G401 (cell line): Measurements from ENCODE around the gene PDE2A. TPM values are rescaled to one million over a fixed set of nuclear protein-coding genes. Genes with fewer than 3 reads are reported as not detected.

Source experiments
- DNase-seq: peaks from one replicate; pipeline ENCODE4 v3.0.0-alpha.2; 2015; ENCODE audit warnings: low spot score
- in situ Hi-C: cut with HindIII; loops from 2 replicates; pipeline ENCODE4 v1.10.0; 2016; ENCODE audit warnings: low sequenced_read_pairs, mixed read lengths
- total RNA-seq: library from RNA; depleted of rRNA; stranded (reverse); fragments of >200 nt; shearing (Covaris generic); gene quantifications from 2 replicates; pipeline ENCODE4 v1.2.3, GENCODE V29; 2014

The PDE2A gene
- total RNA-seq, 1 experiment from 2014 or later = not detected

DNA sequence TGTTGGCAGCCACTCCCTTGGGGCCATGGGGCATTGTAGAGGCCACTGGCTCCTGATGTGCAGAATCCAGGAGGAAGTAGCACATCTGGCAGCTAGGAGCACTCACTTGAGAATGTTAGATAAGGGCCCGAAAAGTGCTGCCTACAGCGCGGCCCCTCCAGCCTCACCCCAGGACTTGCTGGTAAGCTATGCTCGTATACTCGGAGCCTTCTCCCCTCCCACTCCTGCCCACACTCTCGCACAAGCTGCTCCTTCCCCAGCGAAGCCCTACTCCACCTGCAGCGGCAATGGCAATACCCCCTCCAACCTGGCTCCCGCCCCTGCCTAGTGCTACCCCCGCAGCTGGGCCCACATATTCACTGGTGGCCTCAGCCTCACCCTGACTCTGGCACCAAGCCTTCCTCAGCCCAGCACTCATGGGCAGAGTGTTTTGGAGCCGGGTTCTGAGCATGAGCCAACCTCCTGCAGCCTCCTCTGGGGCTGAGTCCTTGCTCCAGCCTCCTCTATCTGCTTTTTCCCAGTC, 47.7 kb downstream of the PDE2A start:
- in situ Hi-C loops = no loop called here
- no peak for DNase-seq

DNA sequence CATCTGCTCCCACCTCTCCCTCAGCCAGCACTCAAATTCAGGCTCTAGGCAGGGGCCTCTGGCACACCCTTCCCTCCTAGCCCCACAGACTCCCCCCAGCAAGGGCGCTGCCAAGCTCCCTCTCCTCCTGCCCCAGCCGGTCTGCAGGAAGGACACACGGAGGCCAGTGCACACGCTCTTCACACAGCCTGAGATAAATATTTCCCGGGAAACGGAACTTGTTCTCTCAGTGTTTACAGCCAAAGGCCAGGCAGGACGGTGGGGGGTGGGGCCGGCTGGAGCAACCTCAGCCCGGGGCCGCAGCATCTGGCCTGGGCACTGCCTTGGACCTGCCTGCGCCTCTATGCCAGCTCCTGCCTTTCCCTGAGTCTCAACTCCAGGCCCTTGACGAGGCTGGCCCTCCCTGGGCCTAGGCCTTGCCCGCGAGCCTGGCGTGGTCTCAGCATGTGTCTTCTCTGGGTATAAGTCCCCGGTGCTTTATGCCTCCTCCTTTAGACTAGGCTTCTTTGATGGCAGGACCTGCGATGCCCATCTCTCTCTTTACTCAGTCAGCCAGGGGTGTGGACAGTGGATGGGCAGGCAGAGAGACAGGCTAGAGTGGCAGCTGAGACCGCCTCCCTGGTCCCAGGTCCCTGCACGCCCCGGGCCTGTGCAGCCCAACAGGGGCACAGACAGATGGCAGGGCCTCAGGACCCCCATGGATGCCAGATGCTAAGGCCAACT, 48.4 kb downstream of the PDE2A start:
- in situ Hi-C loops = no loop called here
- no peak for DNase-seq

DNA sequence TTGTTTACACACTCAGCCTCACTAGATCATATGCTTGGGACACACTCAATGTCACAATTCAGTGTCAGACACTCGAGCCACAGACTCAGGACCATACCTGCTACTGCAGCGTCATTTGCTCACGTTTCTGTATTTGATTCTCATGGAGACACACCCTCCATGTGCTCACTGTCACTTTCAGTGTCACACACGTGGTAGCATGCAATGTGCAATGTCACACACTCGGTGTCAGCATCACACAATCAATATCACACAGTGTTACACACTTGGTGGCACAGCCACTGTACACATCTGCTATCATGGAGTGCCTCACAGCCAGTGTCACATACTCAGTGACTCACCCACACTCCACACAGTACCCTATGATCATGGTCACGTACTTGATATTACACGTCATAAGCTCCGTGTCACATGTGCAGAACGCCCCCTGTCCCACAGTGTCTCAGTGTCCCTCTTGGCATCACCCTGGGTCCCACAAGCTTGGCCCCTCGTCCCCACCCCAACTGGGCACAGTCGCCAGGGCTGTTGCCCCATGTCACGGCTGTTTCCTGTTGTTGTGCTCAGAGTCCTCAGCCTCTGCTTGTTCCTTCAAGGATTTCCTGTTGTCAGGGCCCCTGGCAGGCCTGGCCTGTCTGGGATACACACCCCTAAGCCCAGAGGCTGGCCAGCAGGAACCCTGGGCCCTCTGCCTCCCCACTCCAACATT, 49.6 kb downstream of the PDE2A start:
- in situ Hi-C loops = no loop called here
- DNase-seq = no peak

DNA sequence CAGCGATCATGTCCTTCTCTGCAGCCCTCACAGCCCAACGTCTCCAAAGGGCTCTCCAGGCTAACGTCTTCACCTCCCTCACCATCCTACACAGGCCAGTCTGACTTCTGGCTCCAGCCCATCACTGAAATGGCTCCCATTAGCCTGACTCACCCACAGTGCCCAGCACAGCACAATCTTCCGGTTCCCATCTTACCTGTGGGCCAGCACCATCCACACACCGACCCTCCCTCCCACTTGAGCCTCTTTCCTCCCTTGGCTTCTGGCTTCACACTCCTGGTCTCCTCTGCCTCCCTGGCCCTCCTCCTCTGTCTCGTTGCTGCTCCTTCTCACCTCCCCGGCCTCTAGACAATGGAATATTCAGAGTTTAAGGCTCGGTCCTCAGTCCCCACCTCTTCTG, 51.2 kb downstream of the PDE2A start:
- in situ Hi-C loops = no loop called here
- no peak for DNase-seq

DNA sequence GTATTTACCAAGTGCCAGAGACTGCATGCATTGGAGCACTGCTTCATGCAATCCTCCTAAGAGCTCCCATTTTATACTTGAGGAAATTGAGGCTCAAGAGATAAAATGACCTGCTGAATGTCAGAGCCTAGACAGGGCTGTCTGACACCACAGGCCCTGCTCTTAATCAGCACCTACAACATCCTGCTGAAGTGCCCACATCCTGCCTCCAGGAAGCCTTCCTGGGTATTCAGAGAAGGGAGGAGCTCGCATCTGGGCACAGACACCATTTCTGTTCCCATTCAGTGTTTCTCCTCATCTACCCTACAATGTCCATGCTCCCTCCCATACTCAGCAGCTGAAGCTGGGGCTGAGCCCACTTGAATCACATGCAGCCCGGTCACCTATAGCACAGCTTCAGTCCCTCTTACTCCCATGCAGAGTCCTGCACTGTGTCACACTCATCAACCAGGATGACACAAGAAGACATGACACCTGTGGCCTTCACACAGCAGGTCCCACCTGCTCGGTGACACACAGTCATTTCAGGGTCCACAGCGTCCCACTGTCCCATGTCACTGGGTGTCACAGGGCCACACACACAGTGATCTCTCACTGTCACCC, 53.1 kb downstream of the PDE2A start:
- in situ Hi-C loops = no loop called here
- DNase-seq = no peak

DNA sequence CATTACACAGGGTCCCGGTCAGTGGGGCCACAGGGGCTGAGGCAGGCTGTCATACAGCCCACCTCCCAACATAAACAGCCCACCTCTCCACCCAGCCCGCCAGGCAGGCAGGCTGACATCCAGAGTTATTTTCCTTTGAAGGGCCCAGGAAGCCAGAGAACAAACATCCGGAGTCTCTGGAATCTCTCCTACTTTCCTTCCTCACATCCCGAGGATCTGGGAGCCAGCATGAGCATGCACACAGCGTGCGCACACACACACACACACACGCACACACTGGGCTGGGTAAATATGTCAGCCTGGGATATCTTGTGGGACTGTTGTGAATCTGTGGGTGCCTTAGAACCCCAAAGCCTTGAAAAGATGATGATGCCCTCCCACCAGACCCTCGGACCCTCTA, 55.4 kb downstream of the PDE2A start:
- in situ Hi-C loops = no loop called here
- DNase-seq = no peak

DNA sequence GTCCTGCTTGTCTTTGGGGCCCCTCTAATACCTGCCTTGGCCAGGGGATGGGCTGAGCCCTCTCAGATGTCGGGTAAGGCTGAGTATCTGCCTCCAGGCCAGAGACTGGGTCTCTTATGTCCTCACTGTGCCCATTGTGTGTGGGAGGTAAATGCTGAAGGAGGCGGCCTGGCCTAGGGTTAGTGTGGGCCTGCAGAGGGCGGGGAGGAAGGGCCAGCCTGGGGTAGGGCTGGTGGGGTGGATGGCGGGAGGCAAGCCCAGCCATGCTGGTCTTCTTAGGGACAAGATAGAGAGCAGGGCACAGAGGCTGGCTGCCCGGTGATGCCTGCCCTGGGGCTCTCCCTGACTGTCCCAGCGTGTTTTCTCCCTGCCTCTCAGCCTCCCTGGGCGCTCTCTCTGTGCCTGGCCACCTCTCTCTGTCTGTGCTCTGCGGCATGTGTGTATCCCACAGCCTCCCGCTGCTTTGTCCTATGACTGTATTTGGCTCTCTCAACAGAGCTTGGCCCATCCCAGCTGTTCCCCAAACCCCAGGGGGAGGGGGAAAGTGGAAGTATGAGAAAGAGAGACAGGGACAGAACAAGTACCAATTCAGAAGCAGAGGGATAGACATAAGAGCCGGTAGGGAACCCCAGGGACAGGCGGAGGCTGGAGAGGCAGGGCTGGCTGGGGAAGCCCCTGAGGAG, 57.0 kb downstream of the PDE2A start:
- no peak for DNase-seq
- in situ Hi-C loops = no loop called here

DNA sequence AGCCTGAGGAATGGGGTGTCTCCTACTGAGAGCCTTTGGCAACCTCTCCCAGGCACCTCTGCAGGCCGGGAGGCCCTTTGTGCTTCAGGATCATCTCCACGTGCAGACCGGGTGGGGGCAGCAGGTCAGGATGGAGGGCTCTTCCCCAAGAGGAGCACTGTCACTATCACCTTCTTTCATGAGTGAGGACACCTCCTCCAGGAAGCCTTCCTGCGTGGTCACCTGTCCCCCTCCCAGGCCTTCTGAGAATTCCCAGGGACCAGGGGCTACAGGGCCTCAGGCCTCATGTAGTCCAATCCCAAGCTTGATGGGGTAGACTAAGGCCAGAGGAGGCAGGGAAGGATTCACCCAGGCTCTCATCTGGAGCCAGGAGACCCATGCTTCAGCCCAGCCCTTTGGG, 57.6 kb downstream of the PDE2A start:
- DNase-seq = no peak
- in situ Hi-C loops = no loop called here

DNA sequence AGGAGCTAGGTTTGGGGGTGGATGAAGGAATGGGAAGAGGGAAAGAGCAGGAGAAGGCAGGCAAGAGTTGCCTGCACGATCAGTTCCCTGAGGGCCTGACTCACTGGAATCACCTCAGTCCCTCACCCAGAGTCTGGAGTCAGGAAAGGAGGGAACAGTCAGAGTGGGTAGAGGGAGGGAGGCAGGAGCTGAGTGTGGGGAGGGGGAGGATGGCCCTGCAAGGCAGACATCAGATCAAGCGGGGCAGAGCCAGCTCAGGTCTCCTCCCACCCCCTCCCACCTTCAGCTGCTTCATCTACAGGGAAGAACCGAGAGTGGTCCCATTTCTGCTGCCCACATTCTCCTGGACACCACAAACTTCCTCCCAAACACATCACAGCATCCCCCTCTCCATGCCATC, 58.9 kb downstream of the PDE2A start:
- in situ Hi-C loops = no loop called here
- DNase-seq = no peak

DNA sequence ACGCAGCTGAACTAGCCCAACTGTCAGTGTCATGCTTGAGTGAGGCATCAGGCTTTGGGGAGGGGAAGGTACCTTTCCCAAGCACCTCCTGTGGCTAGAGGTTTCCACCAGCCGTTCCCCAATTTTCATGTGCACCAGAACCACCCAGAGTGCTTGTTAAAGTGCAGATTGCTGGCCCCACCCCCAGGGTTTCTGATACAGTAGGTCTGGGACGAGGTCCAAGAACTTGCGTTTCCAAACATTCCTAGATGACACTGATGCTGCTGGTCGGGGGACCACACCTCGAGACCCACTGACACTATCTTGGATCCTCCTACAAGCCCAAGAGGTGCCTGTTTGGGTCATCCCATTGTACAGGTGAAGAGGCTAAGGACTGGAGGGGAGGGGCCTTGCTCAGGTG, 59.8 kb downstream of the PDE2A start:
- no peak for DNase-seq
- in situ Hi-C loops = no loop called here

DNA sequence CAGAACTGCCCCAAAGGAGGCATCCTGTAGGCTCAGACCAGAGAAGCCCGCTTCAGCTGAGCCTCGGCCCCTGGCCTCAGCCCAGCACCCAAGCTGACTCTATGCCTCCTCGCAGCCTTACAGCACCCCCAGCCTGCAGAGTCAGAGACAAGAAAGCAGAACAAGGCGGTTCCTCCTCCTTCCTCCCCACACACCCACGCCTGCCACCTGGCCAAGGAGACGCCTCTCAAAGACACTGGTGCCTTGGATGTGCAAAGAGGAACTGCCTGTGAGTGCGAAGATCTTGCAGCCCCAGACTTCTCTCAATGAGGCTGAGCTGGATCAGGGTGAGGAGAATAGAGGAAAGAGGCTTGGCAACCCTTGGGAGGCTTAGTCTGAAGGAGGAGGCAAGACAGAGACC, 60.2 kb downstream of the PDE2A start:
- in situ Hi-C loops = no loop called here
- DNase-seq = no peak

DNA sequence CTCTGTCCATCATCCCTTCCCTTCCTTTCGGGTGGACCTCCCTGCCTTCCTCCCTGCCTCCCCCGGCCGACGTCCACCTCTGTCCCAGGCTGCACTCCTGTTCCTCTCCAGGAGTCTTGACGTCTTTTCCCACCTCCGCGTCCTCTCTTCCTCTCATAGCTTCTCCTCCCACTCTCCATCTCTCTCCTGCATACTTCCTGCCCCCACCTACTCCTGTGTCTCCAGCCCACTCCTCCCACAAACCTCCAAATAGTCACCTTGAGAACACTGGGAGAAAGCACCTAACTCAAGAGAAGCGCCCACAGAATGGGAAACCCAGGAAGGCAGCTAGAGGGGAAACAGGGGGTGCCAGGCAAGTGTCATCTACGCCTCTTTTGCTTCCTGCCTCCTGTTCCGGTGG, 60.8 kb downstream of the PDE2A start:
- no peak for DNase-seq
- in situ Hi-C loops = no loop called here

DNA sequence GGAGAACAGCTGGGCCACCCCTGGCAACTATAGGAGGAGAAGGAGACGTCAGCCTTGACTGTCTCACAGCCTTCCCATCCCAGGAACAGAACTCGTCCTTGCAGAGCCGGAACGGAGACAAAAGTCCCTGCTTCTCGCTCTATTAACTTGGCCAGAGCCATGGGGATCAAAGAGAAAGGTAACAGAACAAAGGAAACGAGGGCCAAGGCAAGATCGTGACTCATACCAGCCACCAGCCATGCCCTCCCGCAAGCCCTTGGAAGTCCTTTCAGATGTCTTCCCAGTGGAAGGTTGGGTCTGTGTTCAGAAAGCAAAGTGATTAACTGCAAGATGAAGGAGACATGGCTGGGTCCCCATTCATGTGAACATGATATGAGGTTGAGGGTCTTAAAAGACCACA, 64.7 kb downstream of the PDE2A start:
- DNase-seq = no peak
- in situ Hi-C loops = no loop called here

DNA sequence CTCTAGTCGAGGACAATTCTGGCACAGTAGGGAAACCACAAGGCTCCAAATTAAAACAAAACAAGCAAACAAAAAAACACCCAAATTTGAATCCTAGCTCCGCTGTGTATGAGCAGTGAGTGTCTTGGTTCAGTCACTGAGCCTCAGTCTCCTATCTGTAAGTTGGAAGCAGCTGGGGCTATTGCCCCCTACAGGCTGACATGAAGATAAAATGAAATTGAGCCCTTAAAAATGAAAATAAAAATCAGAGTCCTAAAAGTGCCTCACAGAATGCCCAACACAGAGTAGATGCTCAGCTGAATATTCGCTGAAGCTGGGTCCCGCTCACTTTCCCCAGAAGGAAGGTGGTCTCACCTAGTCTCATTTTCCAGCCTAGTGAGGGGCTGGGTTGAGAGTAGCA, 65.2 kb downstream of the PDE2A start:
- in situ Hi-C loops = no loop called here
- no peak for DNase-seq

DNA sequence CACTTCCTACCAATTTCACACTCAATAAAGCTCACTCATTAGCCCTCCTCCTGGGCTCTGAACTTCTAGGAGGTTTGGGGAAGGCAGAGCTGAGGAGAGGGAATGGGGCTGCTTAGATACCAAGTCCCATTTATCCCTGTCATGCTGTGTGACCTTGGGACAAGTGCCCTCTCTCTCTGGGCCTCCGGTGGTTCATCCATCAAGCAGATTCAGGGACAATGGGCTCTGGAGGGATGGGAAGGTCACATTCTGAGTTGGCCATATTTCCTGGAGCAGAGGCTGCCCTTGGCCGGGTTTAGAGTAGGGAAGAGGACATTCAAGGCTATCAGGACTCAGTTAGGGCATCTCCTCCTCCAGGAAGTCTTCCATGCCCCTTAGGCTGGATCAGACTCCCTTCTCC, 66.7 kb downstream of the PDE2A start:
- in situ Hi-C loops = no loop called here
- no peak for DNase-seq

DNA sequence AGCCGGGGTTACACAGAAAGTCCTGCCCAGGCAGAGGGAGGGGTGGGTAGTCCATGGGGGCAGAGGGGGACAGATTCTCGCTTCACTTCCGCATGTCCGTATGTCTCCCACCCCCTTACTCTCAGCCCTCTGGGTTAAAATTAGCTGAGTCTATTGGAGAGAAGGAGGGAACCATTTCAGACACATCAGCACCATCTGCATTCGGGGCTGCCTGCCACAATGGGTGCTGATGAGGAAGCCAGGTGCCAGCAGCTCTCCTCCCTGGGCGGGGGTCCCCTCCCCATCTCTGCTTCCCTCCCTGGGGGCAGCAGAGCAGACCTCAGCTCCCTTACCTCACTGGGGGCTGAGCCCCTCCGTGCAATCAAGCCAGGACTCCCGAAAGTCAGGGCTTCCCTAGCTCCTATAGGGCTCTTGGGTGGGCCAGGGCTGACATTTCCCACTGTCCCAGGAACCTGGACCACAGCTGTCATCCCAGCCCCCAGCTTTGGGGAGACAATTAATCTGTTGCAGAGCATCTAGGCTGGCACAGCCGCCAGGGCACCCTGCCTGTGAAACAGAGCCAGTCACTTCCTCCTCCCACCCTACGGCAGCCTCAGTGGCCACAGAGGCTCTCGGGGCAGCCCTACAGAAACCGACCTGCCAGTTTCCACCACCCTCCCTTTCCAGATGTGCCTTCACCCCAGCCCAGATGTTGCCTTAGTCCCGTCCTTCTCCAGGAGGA, 67.3 kb downstream of the PDE2A start:
- no peak for DNase-seq
- in situ Hi-C loops = no loop called here

DNA sequence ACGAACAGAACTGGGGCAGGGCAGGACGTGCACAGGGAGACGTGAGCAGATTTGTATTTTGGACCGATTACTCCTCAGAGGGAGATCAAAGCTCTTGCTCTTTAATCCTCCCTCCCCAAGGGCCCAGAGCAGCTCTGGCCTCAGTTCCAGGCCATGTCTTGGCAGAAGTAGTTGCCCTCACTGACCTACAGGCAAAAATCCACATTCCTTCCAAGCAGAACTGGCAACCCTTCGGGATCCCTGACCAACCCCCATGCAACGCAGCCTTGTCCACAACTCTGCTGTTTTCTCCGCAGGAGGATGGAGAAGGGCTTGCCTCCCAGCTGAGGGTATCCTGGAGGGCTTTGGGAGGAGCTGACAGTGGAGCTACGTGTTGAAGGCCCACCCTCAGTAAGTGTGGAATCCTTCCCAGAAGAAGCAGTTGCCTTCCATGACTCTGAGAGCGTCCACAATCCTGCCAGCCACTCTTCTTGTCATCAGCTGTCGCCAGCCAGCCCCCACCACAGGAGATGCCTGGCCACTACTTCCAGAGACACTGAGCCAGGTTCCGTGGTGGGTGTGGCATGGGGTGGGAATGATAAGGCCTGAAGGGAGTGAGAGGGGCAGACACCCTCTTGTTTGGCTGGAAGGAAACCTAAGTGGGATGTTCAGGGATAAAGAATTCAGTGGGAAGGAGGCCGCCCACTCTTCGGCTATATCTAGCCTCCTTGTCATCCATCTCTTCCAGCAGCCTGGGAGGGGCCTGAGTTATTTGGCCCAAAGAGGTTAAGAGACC, 68.1 kb downstream of the PDE2A start:
- in situ Hi-C loops = no loop called here
- DNase-seq = no peak

DNA sequence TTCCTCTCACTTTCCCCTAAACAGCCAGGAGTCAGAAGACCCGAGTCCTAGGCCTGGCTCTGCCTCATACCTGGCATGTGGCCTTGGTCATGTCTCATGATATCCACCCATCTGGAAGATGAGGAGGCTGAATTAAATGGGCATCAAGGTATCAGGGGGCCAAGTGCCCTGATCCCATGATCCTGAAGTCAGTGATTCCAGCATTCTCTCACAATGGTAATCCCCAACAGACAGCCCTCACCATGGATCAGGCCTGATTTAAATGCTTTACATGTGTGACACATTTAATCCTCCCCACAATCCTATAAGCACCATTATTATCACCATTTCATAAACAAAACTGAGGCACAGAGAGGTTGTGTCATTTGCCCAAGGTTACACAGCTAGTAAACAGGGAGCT, 70.0 kb downstream of the PDE2A start:
- in situ Hi-C loops = no loop called here
- no peak for DNase-seq
